Epithelial cell of esophagus (primary cell): ENCODE data around the gene KLRC4.

Source experiments
- DNase-seq: peaks from one replicate; pipeline ENCODE4 v3.0.0; 2010; ENCODE audit warnings: low read depth
- H3K4me3 ChIP-seq: 2 replicates; pipeline ENCODE4 v1.5.1; 2011; ENCODE audit warnings: mild to moderate bottlenecking, low read length, control low read depth
- CTCF ChIP-seq: IDR thresholded peaks from 2 replicates; pipeline ENCODE4 v1.5.1; 2011; ENCODE audit warnings: low read depth, mild to moderate bottlenecking, low read length, control low read depth, inconsistent platforms; ENCODE audit not compliant: insufficient read depth; ENCODE audit errors: missing control alignments

The KLRC4 gene

GRCh38 chr12:10365696-10366405 is 43.7 kb downstream of the KLRC4 start:
- DNase-seq = peak; percentile 52
- TF ChIP-seq CTCF = peak; percentile 58
- H3K4me3 ChIP-seq = peak overlapping the region; percentile 61

- TF ChIP-seq CTCF = no peak
- peak; percentile 82 for DNase-seq
- peak overlapping the region; percentile 61 for H3K4me3 ChIP-seq
Observed at GRCh38 chr12:10364815-10365622, 44.5 kb downstream of the KLRC4 start.

GRCh38 chr12:10363914-10364814 is 45.4 kb downstream of the KLRC4 start:
- peak; percentile 57 for DNase-seq
- H3K4me3 ChIP-seq = peak overlapping the region; percentile 61
- TF ChIP-seq CTCF = no peak

GRCh38 chr12:10363658-10363913 is 46.0 kb downstream of the KLRC4 start:
- peak; percentile 29 for DNase-seq
- TF ChIP-seq CTCF = no peak
- H3K4me3 ChIP-seq = peak overlapping the region; percentile 61

- DNase-seq = peak; percentile 34
- peak overlapping the region; percentile 61 for H3K4me3 ChIP-seq
- no peak for TF ChIP-seq CTCF
Observed at GRCh38 chr12:10362828-10363657, 46.5 kb downstream of the KLRC4 start.

GRCh38 chr12:10362325-10362724 is 47.2 kb downstream of the KLRC4 start:
- peak; percentile 51 for DNase-seq
- peak overlapping the region; percentile 61 for H3K4me3 ChIP-seq
- no peak for TF ChIP-seq CTCF
